SK-N-SH (cell line): ENCODE results near the gene ACER2. TPM values are rescaled to one million over a fixed set of nuclear protein-coding genes. Genes with fewer than 3 reads are reported as not detected.

Experiments
- CTCF ChIA-PET: fragments of 300-600, 350-600 bp; formaldehyde crosslinking; extraction: SDS; loops from one replicate; lab custom pipeline; 2021; lab: Yijun Ruan, JAX
- POLR2A ChIA-PET: fragments of 350-600 bp; sonication (Branson Sonifier 250); formaldehyde crosslinking; extraction: SDS; loops from one replicate; lab custom pipeline; 2020; ENCODE audit warnings: antibody characterized with exemption, inconsistent platforms; lab: Yijun Ruan, JAX
- DNase-seq: peaks from one replicate; pipeline ENCODE4 v3.0.0; 2012
- H2AFZ ChIP-seq: fragments of 200-600 bp; sonication (generic); 2 replicates; pipeline ENCODE4 v1.8.1; 2016; ENCODE audit warnings: antibody characterized with exemption, mild to moderate bottlenecking, low read depth
- H3F3A ChIP-seq: fragments of 200-600 bp; sonication (generic); replicated peaks from 2 replicates; pipeline ENCODE3; 2016; ENCODE audit warnings: antibody characterized with exemption, mild to moderate bottlenecking; ENCODE audit not compliant: insufficient read depth
- H3K27ac ChIP-seq, 2 experiments: fragments of 200-500 bp in 1 of 2; fragments of 200-600 bp in 1 of 2; sonication (Bioruptor generic) in 1 of 2; sonication (generic), shearing (Covaris generic) in 1 of 2; 2 replicates each; pipeline versions ENCODE4 v1.5.1 to v1.6.1; 2014 to 2016; ENCODE audit warnings: low read depth in 2 of 2, inconsistent platforms in 1 of 2, low read length in 1 of 2, mild to moderate bottlenecking in 1 of 2, mixed read lengths in 1 of 2
- H3K27me3 ChIP-seq: fragments of 200-600 bp; sonication (generic), shearing (Covaris generic); 2 replicates; pipeline ENCODE4 v1.6.1; 2016; ENCODE audit warnings: mixed run types; ENCODE audit not compliant: insufficient read depth
- H3K36me3 ChIP-seq, 2 experiments: fragments of 200-500 bp in 1 of 2; fragments of 200-600 bp in 1 of 2; sonication (Bioruptor generic) in 1 of 2; sonication (generic) in 1 of 2; replicated peaks in 1 of 2; 2 replicates each; pipeline versions ENCODE3 to v1.5.1; 2014 to 2016; ENCODE audit warnings: low read length in 1 of 2, mild to moderate bottlenecking in 1 of 2; ENCODE audit not compliant: insufficient read depth in 2 of 2, control insufficient read depth in 1 of 2
- H3K4me1 ChIP-seq, 2 experiments: fragments of 200-500 bp in 1 of 2; fragments of 200-600 bp in 1 of 2; sonication (Bioruptor generic) in 1 of 2; sonication (generic), shearing (Covaris generic) in 1 of 2; 2 replicates each; pipeline versions ENCODE4 v1.5.1 to v1.6.1; 2014 to 2016; ENCODE audit warnings: low read depth in 1 of 2, low read length in 1 of 2, mixed run types in 1 of 2; ENCODE audit not compliant: insufficient read depth in 2 of 2, control insufficient read depth in 1 of 2
- H3K4me2 ChIP-seq: fragments of 200-600 bp; sonication (generic), shearing (Covaris generic); 2 replicates; pipeline ENCODE4 v1.6.1; 2017; ENCODE audit warnings: mixed run types
- H3K4me3 ChIP-seq, 2 experiments: fragments of 200-500 bp in 1 of 2; fragments of 200-600 bp in 1 of 2; sonication (Bioruptor generic) in 1 of 2; sonication (generic), shearing (Covaris generic) in 1 of 2; 2 replicates each; pipeline versions ENCODE4 v1.5.1 to v1.8.1; 2014 to 2016; ENCODE audit warnings: low read depth in 2 of 2, inconsistent platforms in 1 of 2, low read length in 1 of 2, mild to moderate bottlenecking in 1 of 2, mixed read lengths in 1 of 2, moderate library complexity in 1 of 2
- H3K79me2 ChIP-seq: fragments of 200-600 bp; sonication (generic); 2 replicates; pipeline ENCODE4 v1.8.1; 2017; ENCODE audit warnings: mild to moderate bottlenecking; ENCODE audit not compliant: insufficient read depth
- H3K9ac ChIP-seq: fragments of 200-600 bp; sonication (generic); 2 replicates; pipeline ENCODE4 v1.6.1; 2017; ENCODE audit warnings: mixed run types
- H3K9me2 ChIP-seq: fragments of 200-600 bp; sonication (generic); 2 replicates; pipeline ENCODE4 v1.6.1; 2017; ENCODE audit warnings: mixed run types
- H3K9me3 ChIP-seq: fragments of 200-600 bp; sonication (generic); 2 replicates; pipeline ENCODE4 v1.6.1; 2017; ENCODE audit warnings: mixed run types, mild to moderate bottlenecking, moderate library complexity
- H4K20me1 ChIP-seq: fragments of 200-600 bp; sonication (generic); 2 replicates; pipeline ENCODE4 v1.6.1; 2017; ENCODE audit warnings: mild to moderate bottlenecking, mixed run types; ENCODE audit not compliant: insufficient read depth
- CHD2 ChIP-seq: fragments of 150-350 bp; IDR thresholded peaks from 2 replicates; pipeline ENCODE4 v1.6.1; 2018; ENCODE audit warnings: low read length; ENCODE audit not compliant: partially characterized antibody
- FOXJ3 ChIP-seq: sonication (generic); formaldehyde crosslinking; IDR thresholded peaks from 2 replicates; pipeline ENCODE4 v1.5.1; 2020; ENCODE audit warnings: mild to moderate bottlenecking, missing genetic modification reagents
- GABPA ChIP-seq: IDR thresholded peaks from 2 replicates; pipeline ENCODE4 v1.4.0; 2012; ENCODE audit warnings: low read depth, mild to moderate bottlenecking
- IRF3 ChIP-seq: fragments of 150-350 bp; IDR thresholded peaks from 2 replicates; pipeline ENCODE4 v1.6.1; 2016; ENCODE audit warnings: mild to moderate bottlenecking, low read depth, low read length
- MXI1 ChIP-seq: IDR thresholded peaks from 2 replicates; pipeline ENCODE4 v1.6.1; 2012; ENCODE audit warnings: mild to moderate bottlenecking, low read depth, low read length, improper control_type of control experiment
- NFIC ChIP-seq: IDR thresholded peaks from 2 replicates; pipeline ENCODE4 v1.4.0; 2012; ENCODE audit warnings: borderline replicate concordance
- NRF1 ChIP-seq: IDR thresholded peaks from 2 replicates; pipeline ENCODE4 v1.6.1; 2012; ENCODE audit warnings: low read depth, mild to moderate bottlenecking, low read length
- RFX5 ChIP-seq: IDR thresholded peaks from 2 replicates; pipeline ENCODE4 v1.6.1; 2012; ENCODE audit warnings: mild to moderate bottlenecking, improper control_type of control experiment, low read length
- RXRA ChIP-seq: IDR thresholded peaks from 2 replicates; pipeline ENCODE4 v1.4.0; 2012; ENCODE audit warnings: low read depth, mild to moderate bottlenecking, borderline replicate concordance
- YY1 ChIP-seq: IDR thresholded peaks from 2 replicates; pipeline ENCODE4 v1.4.0; 2012; ENCODE audit warnings: low read depth, mild to moderate bottlenecking
- WGBS: methylation state at CpG from one replicate; pipeline ENCODE4 v1.1.6; 2017; ENCODE audit warnings: low lambda C conversion rate; 5-methylcytosine and 5-hydroxymethylcytosine counted together
- polyA plus RNA-seq, 3 experiments: library from polyadenylated mRNA; depleted of rRNA; stranded (reverse); fragments of >200 nt; gene quantifications; 2 replicates each; pipeline ENCODE4 v1.2.3, GENCODE V29; 2012
- TF ChIP-seq, protein P1 (sequence below): fragments of 200-600 bp; sonication (generic); IDR thresholded peaks from 2 replicates; pipeline ENCODE4 v1.6.1; 2017; ENCODE audit warnings: antibody characterized with exemption, mild to moderate bottlenecking, moderate library complexity
- TF ChIP-seq, protein P2 (sequence below): fragments of 150-350 bp; IDR thresholded peaks from 2 replicates; pipeline ENCODE4 v1.6.1; 2017; ENCODE audit warnings: antibody characterized with exemption, low read length, low read depth, borderline replicate concordance
- TF ChIP-seq, protein P3 (sequence below): IDR thresholded peaks from 2 replicates; pipeline ENCODE4 v1.6.1; 2012; ENCODE audit warnings: mild to moderate bottlenecking, low read depth, low read length, moderate library complexity
- TF ChIP-seq, protein P4 (sequence below): IDR thresholded peaks from 2 replicates; pipeline ENCODE4 v1.4.0; 2012; ENCODE audit warnings: low read depth
- TF ChIP-seq, protein P5 (sequence below): IDR thresholded peaks from 2 replicates; pipeline ENCODE4 v1.4.0; 2012; ENCODE audit warnings: low read depth, borderline replicate concordance
- TF ChIP-seq, protein P6 (sequence below): IDR thresholded peaks from 2 replicates; pipeline ENCODE4 v1.4.0; 2012; ENCODE audit warnings: low read depth, borderline replicate concordance

Gene ACER2
- polyA plus RNA-seq, 1 of the 3 experiments (the other 2 are of a cell fraction): 1.3 TPM

DNA sequence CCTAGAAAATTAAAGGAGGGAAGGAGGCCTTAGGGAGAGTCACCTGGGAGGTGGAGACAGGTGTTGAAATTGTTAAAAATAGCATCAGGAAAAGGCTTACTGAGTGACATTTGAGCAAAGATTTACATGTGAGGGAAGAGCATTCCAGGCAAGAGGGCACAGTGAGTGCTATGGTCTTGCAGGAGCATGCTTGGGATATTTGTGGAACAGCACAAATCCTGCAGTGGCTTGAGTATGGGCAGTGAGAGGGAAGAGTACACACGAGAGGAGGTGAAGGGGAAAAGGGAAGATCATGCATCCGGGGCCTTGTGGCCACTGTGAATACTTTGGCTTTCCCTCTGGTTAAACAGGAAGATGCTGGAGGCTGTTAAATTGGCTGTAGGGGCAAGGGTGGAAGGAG lies 36.6 kb downstream of the ACER2 start:
- TF ChIP-seq MXI1: no peak
- no peak for TF ChIP-seq IRF3
- TF ChIP-seq NFIC: no peak
- TF ChIP-seq YY1: no peak
- TF ChIP-seq, protein P1, sequence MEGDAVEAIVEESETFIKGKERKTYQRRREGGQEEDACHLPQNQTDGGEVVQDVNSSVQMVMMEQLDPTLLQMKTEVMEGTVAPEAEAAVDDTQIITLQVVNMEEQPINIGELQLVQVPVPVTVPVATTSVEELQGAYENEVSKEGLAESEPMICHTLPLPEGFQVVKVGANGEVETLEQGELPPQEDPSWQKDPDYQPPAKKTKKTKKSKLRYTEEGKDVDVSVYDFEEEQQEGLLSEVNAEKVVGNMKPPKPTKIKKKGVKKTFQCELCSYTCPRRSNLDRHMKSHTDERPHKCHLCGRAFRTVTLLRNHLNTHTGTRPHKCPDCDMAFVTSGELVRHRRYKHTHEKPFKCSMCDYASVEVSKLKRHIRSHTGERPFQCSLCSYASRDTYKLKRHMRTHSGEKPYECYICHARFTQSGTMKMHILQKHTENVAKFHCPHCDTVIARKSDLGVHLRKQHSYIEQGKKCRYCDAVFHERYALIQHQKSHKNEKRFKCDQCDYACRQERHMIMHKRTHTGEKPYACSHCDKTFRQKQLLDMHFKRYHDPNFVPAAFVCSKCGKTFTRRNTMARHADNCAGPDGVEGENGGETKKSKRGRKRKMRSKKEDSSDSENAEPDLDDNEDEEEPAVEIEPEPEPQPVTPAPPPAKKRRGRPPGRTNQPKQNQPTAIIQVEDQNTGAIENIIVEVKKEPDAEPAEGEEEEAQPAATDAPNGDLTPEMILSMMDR: no peak
- TF ChIP-seq, protein P2, sequence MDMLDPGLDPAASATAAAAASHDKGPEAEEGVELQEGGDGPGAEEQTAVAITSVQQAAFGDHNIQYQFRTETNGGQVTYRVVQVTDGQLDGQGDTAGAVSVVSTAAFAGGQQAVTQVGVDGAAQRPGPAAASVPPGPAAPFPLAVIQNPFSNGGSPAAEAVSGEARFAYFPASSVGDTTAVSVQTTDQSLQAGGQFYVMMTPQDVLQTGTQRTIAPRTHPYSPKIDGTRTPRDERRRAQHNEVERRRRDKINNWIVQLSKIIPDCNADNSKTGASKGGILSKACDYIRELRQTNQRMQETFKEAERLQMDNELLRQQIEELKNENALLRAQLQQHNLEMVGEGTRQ: no peak
- Histone ChIP-seq H3K4me2 (no peak overlapping the region), H3F3A (no peaks in the 10 kb centered on the region), H3K27me3 (no peaks in the 10 kb centered on the region), H3K9ac (no peak overlapping the region), H3K79me2 (no peaks in the 10 kb centered on the region), H3K4me3 (no peak overlapping the region), H2AFZ (no peak overlapping the region), H3K9me3 (no peaks in the 10 kb centered on the region), H4K20me1 (no peaks in the 10 kb centered on the region), H3K9me2 (no peaks in the 10 kb centered on the region), H3K36me3 (no peaks in the 10 kb centered on the region), H3K27ac (no peak overlapping the region), H3K4me1 (no peaks in the 10 kb centered on the region)
- ChIA-PET POLR2A (no interaction called here), CTCF (no interaction called here)
- 91% methylated on average over 2 of the region's 2 CpGs for WGBS
- DNase-seq: no peak

GRCh38 chr9:19446361-19446861 lies 37.6 kb downstream of the ACER2 start:
- no peaks in the 10 kb centered on the region for H3K9me2 ChIP-seq
- no peaks in the 10 kb centered on the region for H3K9me3 ChIP-seq
- no peak overlapping the region for H3K27ac ChIP-seq
- no peaks in the 10 kb centered on the region for H3K27me3 ChIP-seq
- H3K9ac ChIP-seq: no peak overlapping the region
- ChIA-PET CTCF (interaction anchor here (0.6 to 1.5 kb wide), 3 partner anchors 15 to 46 kb away, joined by 3 to 5 read pairs (median 3); no protein-coding TSS in a partner anchor), POLR2A (no interaction called here)
- no peaks in the 10 kb centered on the region for H3K4me1 ChIP-seq
- no peak for DNase-seq
- H2AFZ ChIP-seq: no peak overlapping the region
- no peaks in the 10 kb centered on the region for H3K79me2 ChIP-seq
- H3K4me2 ChIP-seq: no peak overlapping the region
- no peaks in the 10 kb centered on the region for H4K20me1 ChIP-seq
- 82% methylated on average over 5 of the region's 7 CpGs for whole genome bisulfite sequencing
- no peak overlapping the region for H3K4me3 ChIP-seq
- H3K36me3 ChIP-seq: no peaks in the 10 kb centered on the region
- no peaks in the 10 kb centered on the region for H3F3A ChIP-seq
- no peak for TF ChIP-seq FOXJ3 (CRISPR knock-in tag)
- TF ChIP-seq, protein P3, sequence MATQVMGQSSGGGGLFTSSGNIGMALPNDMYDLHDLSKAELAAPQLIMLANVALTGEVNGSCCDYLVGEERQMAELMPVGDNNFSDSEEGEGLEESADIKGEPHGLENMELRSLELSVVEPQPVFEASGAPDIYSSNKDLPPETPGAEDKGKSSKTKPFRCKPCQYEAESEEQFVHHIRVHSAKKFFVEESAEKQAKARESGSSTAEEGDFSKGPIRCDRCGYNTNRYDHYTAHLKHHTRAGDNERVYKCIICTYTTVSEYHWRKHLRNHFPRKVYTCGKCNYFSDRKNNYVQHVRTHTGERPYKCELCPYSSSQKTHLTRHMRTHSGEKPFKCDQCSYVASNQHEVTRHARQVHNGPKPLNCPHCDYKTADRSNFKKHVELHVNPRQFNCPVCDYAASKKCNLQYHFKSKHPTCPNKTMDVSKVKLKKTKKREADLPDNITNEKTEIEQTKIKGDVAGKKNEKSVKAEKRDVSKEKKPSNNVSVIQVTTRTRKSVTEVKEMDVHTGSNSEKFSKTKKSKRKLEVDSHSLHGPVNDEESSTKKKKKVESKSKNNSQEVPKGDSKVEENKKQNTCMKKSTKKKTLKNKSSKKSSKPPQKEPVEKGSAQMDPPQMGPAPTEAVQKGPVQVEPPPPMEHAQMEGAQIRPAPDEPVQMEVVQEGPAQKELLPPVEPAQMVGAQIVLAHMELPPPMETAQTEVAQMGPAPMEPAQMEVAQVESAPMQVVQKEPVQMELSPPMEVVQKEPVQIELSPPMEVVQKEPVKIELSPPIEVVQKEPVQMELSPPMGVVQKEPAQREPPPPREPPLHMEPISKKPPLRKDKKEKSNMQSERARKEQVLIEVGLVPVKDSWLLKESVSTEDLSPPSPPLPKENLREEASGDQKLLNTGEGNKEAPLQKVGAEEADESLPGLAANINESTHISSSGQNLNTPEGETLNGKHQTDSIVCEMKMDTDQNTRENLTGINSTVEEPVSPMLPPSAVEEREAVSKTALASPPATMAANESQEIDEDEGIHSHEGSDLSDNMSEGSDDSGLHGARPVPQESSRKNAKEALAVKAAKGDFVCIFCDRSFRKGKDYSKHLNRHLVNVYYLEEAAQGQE: no peak
- TF ChIP-seq GABPA: no peak
- TF ChIP-seq RXRA: no peak
- no peak for TF ChIP-seq RFX5
- TF ChIP-seq NRF1: no peak
- TF ChIP-seq, protein P4, sequence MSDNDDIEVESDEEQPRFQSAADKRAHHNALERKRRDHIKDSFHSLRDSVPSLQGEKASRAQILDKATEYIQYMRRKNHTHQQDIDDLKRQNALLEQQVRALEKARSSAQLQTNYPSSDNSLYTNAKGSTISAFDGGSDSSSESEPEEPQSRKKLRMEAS: no peak
- TF ChIP-seq CHD2: no peak
- TF ChIP-seq, protein P5, sequence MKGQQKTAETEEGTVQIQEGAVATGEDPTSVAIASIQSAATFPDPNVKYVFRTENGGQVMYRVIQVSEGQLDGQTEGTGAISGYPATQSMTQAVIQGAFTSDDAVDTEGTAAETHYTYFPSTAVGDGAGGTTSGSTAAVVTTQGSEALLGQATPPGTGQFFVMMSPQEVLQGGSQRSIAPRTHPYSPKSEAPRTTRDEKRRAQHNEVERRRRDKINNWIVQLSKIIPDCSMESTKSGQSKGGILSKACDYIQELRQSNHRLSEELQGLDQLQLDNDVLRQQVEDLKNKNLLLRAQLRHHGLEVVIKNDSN: no peak
- TF ChIP-seq, protein P6, sequence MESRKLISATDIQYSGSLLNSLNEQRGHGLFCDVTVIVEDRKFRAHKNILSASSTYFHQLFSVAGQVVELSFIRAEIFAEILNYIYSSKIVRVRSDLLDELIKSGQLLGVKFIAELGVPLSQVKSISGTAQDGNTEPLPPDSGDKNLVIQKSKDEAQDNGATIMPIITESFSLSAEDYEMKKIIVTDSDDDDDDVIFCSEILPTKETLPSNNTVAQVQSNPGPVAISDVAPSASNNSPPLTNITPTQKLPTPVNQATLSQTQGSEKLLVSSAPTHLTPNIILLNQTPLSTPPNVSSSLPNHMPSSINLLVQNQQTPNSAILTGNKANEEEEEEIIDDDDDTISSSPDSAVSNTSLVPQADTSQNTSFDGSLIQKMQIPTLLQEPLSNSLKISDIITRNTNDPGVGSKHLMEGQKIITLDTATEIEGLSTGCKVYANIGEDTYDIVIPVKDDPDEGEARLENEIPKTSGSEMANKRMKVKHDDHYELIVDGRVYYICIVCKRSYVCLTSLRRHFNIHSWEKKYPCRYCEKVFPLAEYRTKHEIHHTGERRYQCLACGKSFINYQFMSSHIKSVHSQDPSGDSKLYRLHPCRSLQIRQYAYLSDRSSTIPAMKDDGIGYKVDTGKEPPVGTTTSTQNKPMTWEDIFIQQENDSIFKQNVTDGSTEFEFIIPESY: no peak
